ENCODE results near the gene PRSS1. TPM values are rescaled to one million over a fixed set of nuclear protein-coding genes. Genes with fewer than 3 reads are reported as not detected.
"Not testable (repeated sequence)": the region's sequence is repeated elsewhere in the genome, so short reads cannot be mapped to it uniquely, and the experiment has no call there.

Gene PRSS1
- total RNA-seq, 1 donor from 2014 or later, result not detected

DNA sequence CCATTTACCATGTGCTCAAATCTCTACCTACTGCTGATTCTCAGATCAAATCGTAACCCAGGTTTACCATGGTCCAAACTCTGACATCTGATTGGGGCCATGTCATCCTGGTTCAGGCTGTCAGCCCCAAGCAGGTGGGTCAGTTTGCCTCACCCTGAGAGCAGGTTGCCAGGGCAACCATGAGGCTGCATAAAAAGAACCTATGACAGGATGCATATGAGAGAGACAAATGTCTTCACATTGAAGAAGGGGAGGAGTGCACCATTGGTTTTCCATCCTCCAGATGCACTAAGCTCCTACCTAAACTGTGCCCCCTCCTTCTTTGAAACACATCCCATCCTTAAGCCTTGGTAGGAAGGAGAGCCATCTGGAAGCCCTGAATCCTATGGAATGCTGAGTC is 10.2 kb downstream of the PRSS1 start:
- DNase-seq (no peak), ATAC-seq (no peak)
- H3K4me1 ChIP-seq, result no peaks in the 10 kb centered on the region
- TF ChIP-seq, protein P1, sequence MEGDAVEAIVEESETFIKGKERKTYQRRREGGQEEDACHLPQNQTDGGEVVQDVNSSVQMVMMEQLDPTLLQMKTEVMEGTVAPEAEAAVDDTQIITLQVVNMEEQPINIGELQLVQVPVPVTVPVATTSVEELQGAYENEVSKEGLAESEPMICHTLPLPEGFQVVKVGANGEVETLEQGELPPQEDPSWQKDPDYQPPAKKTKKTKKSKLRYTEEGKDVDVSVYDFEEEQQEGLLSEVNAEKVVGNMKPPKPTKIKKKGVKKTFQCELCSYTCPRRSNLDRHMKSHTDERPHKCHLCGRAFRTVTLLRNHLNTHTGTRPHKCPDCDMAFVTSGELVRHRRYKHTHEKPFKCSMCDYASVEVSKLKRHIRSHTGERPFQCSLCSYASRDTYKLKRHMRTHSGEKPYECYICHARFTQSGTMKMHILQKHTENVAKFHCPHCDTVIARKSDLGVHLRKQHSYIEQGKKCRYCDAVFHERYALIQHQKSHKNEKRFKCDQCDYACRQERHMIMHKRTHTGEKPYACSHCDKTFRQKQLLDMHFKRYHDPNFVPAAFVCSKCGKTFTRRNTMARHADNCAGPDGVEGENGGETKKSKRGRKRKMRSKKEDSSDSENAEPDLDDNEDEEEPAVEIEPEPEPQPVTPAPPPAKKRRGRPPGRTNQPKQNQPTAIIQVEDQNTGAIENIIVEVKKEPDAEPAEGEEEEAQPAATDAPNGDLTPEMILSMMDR (IDR thresholded peaks at IDR 0.05), result no peak
- no peak overlapping the region for H3K27ac ChIP-seq
- no peak overlapping the region for H3K4me3 ChIP-seq
- no peaks in the 10 kb centered on the region for H3K27me3 ChIP-seq
- H3K9me3 ChIP-seq, result no peaks in the 10 kb centered on the region
- H3K36me3 ChIP-seq, result no peaks in the 10 kb centered on the region
- intact Hi-C loops (cut with DNase I), result no loop called here

GRCh38 chr7:142760071-142760642 is 10.9 kb downstream of the PRSS1 start:
- DNase-seq, result no peak

GRCh38 chr7:142761606-142762005 is 12.3 kb downstream of the PRSS1 start:
- H3K27ac ChIP-seq; H3K9me3 ChIP-seq; DNase-seq; ATAC-seq; H3K4me3 ChIP-seq; H3K4me1 ChIP-seq; H3K27me3 ChIP-seq; intact Hi-C loops (cut with DNase I); H3K36me3 ChIP-seq: not testable (repeated sequence)

More at GRCh38 chr7:142760071-142760642, 10.9 kb downstream of the PRSS1 start:
- no peak overlapping the region for H3K27ac ChIP-seq
- TF ChIP-seq, protein P1 (IDR thresholded peaks at IDR 0.05), result no peak
- no peak overlapping the region for H3K4me3 ChIP-seq
- no peaks in the 10 kb centered on the region for H3K9me3 ChIP-seq
- ATAC-seq, result no peak
- H3K27me3 ChIP-seq, result no peaks in the 10 kb centered on the region
- intact Hi-C loops (cut with DNase I), result no loop called here
- no peaks in the 10 kb centered on the region for H3K36me3 ChIP-seq
- H3K4me1 ChIP-seq, result no peaks in the 10 kb centered on the region

GRCh38 chr7:142762104-142762503 is 12.8 kb downstream of the PRSS1 start:
- no peaks in the 10 kb centered on the region for H3K36me3 ChIP-seq
- H3K4me3 ChIP-seq, result no peak overlapping the region
- H3K4me1 ChIP-seq, result no peaks in the 10 kb centered on the region
- TF ChIP-seq, protein P1 (IDR thresholded peaks at IDR 0.05), result no peak
- ATAC-seq (no peak), DNase-seq (no peak)
- intact Hi-C loops (cut with DNase I), result no loop called here
- H3K27ac ChIP-seq, result no peak overlapping the region
- H3K9me3 ChIP-seq, result no peaks in the 10 kb centered on the region
- no peaks in the 10 kb centered on the region for H3K27me3 ChIP-seq

DNA sequence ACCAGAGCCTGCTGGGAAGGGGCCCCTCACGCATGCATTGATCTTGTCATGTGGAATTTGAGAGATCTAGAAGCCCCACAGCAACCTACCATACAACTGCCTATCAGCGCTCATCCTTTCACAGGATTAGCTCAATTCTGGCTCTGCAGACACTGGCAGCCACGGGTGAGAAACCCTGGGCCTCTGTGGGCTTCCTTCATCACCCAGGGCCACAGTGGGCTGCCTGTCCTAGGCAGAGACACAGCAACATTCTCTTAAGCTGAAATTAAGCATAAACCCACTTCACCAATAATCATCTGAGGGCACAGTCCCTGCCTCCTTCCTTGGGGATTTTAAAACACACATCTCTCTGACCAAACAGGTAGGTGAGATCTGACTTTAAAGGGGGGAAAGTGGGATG is 18.2 kb downstream of the PRSS1 start:
- intact Hi-C loops (cut with DNase I), result no loop called here
- no peak for DNase-seq
- TF ChIP-seq, protein P1 (IDR thresholded peaks at IDR 0.05), result no peak
- Histone ChIP-seq H3K36me3 (no peaks in the 10 kb centered on the region), H3K4me1 (no peaks in the 10 kb centered on the region), H3K9me3 (no peaks in the 10 kb centered on the region), H3K4me3 (no peak overlapping the region), H3K27me3 (no peaks in the 10 kb centered on the region), H3K27ac (no peak overlapping the region)
- ATAC-seq, result no peak

GRCh38 chr7:142767861-142768260 is 18.6 kb downstream of the PRSS1 start:
- Histone ChIP-seq H3K4me3 (no peak overlapping the region), H3K27me3 (no peaks in the 10 kb centered on the region), H3K4me1 (no peaks in the 10 kb centered on the region), H3K36me3 (no peaks in the 10 kb centered on the region), H3K9me3 (no peaks in the 10 kb centered on the region), H3K27ac (no peak overlapping the region)
- TF ChIP-seq, protein P1 (IDR thresholded peaks at IDR 0.05), result no peak
- intact Hi-C loops (cut with DNase I), result no loop called here
- no peak for ATAC-seq
- DNase-seq, result no peak

- ATAC-seq; intact Hi-C loops (cut with DNase I); H3K4me3 ChIP-seq; H3K9me3 ChIP-seq; H3K27ac ChIP-seq; DNase-seq; H3K4me1 ChIP-seq; H3K27me3 ChIP-seq; H3K36me3 ChIP-seq: not testable (repeated sequence)
Measured at GRCh38 chr7:142768885-142769284, 19.6 kb downstream of the PRSS1 start.
